Measurements from ENCODE around the gene FLOT1. TPM values are rescaled to one million over a fixed set of nuclear protein-coding genes. Genes with fewer than 3 reads are reported as not detected.

Gene FLOT1
- total and polyA plus RNA-seq, 2 of the 13 experiments (the other 11 are each of a cell fraction or from before 2014, with no cell fraction given), result 82.3 to 130 TPM

DNA sequence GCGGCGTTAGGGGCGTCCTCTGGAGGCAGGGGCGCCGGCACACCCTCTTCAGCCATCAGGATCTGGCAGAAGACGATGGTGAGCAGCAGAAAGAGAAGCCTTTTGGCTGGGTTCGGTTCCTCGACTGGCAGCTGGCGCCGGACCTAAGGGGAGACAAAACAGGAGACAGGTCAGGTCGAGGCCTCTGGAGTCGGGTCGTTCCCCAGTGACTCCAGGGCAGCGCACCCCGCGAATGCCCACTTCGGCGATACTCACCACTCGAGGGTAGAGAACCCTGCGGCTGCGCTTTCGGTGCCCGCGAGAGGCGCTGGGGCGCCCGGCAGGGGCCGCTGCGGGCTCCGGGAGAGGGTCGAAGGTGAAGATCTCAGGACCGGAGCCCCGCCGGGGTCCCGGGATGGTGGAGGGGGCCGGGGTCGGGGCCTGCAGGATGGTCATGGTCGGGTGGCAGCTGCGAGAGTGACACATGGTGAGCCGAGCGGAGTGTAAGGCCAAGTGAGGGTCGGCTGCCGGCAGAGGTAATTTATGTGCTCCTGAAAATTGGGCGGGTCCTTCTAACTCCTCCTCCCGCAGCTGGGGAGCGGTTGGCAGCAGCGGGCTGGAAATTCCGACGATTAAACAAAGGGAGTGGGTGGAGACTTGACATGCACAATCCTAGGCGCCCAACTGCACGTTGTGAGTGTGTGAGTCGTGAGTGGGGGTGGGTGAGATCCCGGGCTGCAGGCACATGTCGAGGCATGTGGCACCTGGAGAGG, 1.7 kb upstream of the FLOT1 start, which contains the start of gene IER3 (continued):
- TF ChIP-seq, protein P1, sequence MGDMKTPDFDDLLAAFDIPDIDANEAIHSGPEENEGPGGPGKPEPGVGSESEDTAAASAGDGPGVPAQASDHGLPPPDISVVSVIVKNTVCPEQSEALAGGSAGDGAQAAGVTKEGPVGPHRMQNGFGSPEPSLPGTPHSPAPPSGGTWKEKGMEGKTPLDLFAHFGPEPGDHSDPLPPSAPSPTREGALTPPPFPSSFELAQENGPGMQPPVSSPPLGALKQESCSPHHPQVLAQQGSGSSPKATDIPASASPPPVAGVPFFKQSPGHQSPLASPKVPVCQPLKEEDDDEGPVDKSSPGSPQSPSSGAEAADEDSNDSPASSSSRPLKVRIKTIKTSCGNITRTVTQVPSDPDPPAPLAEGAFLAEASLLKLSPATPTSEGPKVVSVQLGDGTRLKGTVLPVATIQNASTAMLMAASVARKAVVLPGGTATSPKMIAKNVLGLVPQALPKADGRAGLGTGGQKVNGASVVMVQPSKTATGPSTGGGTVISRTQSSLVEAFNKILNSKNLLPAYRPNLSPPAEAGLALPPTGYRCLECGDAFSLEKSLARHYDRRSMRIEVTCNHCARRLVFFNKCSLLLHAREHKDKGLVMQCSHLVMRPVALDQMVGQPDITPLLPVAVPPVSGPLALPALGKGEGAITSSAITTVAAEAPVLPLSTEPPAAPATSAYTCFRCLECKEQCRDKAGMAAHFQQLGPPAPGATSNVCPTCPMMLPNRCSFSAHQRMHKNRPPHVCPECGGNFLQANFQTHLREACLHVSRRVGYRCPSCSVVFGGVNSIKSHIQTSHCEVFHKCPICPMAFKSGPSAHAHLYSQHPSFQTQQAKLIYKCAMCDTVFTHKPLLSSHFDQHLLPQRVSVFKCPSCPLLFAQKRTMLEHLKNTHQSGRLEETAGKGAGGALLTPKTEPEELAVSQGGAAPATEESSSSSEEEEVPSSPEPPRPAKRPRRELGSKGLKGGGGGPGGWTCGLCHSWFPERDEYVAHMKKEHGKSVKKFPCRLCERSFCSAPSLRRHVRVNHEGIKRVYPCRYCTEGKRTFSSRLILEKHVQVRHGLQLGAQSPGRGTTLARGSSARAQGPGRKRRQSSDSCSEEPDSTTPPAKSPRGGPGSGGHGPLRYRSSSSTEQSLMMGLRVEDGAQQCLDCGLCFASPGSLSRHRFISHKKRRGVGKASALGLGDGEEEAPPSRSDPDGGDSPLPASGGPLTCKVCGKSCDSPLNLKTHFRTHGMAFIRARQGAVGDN (CRISPR knock-in tag; IDR thresholded peaks at IDR 0.05), result peak; percentile 94; the same call in 1 of the 2 replicates
- TF ChIP-seq ZNF670 (CRISPR knock-in tag; IDR thresholded peaks at IDR 0.05; ENCODE audit: borderline replicate concordance) (peak; percentile 73; the same call in 1 of the 2 replicates), CCAR2 (optimal IDR thresholded peaks at IDR 0.05; ENCODE audit: low read depth, low read length) (no peak), HOXA7 (CRISPR knock-in tag; IDR thresholded peaks at IDR 0.05) (no peak), SALL2 (CRISPR knock-in tag; IDR thresholded peaks at IDR 0.05) (peak; percentile 81; the same call in 1 of the 2 replicates), CBX2 (IDR thresholded peaks at IDR 0.05; ENCODE audit: low read depth, low read length) (no peak), CBX2 (CRISPR knock-in tag; IDR thresholded peaks at IDR 0.05; ENCODE audit: low read depth) (no peak), PRMT3 (CRISPR knock-in tag; IDR thresholded peaks at IDR 0.05; ENCODE audit: borderline replicate concordance, low read depth) (peak; percentile 82; the same call in 1 of the 2 replicates), TCF7L2 (IDR thresholded peaks at IDR 0.05; ENCODE audit: low read depth, low read length) (no peak)
- TF ChIP-seq, protein P2, sequence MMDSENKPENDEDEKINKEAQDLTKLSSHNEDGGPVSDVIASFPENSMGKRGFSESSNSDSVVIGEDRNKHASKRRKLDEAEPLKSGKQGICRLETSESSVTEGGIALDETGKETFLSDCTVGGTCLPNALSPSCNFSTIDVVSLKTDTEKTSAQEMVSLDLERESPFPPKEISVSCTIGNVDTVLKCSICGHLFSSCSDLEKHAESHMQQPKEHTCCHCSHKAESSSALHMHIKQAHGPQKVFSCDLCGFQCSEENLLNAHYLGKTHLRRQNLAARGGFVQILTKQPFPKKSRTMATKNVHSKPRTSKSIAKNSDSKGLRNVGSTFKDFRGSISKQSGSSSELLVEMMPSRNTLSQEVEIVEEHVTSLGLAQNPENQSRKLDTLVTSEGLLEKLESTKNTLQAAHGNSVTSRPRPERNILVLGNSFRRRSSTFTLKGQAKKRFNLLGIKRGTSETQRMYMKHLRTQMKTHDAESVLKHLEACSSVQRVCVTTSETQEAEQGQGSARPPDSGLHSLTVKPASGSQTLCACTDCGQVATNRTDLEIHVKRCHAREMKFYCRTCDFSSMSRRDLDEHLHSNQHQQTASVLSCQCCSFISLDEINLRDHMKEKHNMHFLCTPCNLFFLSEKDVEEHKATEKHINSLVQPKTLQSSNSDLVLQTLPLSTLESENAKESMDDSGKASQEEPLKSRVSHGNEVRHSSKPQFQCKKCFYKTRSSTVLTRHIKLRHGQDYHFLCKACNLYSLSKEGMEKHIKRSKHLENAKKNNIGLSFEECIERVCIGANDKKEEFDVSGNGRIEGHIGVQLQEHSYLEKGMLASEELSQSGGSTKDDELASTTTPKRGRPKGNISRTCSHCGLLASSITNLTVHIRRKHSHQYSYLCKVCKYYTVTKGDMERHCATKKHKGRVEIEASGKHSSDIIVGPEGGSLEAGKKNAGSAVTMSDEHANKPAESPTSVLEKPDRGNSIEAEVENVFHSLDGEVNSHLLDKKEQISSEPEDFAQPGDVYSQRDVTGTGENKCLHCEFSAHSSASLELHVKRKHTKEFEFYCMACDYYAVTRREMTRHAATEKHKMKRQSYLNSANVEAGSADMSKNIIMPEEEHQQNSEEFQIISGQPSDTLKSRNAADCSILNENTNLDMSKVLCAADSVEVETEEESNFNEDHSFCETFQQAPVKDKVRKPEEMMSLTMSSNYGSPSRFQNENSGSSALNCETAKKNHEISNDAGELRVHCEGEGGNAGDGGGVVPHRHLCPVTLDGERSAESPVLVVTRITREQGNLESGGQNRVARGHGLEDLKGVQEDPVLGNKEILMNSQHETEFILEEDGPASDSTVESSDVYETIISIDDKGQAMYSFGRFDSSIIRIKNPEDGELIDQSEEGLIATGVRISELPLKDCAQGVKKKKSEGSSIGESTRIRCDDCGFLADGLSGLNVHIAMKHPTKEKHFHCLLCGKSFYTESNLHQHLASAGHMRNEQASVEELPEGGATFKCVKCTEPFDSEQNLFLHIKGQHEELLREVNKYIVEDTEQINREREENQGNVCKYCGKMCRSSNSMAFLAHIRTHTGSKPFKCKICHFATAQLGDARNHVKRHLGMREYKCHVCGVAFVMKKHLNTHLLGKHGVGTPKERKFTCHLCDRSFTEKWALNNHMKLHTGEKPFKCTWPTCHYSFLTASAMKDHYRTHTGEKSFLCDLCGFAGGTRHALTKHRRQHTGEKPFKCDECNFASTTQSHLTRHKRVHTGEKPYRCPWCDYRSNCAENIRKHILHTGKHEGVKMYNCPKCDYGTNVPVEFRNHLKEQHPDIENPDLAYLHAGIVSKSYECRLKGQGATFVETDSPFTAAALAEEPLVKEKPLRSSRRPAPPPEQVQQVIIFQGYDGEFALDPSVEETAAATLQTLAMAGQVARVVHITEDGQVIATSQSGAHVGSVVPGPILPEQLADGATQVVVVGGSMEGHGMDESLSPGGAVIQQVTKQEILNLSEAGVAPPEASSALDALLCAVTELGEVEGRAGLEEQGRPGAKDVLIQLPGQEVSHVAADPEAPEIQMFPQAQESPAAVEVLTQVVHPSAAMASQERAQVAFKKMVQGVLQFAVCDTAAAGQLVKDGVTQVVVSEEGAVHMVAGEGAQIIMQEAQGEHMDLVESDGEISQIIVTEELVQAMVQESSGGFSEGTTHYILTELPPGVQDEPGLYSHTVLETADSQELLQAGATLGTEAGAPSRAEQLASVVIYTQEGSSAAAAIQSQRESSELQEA (CRISPR knock-in tag; IDR thresholded peaks at IDR 0.05; ENCODE audit: not compliant biosample characterization), result no peak
- TF ChIP-seq, protein P3, sequence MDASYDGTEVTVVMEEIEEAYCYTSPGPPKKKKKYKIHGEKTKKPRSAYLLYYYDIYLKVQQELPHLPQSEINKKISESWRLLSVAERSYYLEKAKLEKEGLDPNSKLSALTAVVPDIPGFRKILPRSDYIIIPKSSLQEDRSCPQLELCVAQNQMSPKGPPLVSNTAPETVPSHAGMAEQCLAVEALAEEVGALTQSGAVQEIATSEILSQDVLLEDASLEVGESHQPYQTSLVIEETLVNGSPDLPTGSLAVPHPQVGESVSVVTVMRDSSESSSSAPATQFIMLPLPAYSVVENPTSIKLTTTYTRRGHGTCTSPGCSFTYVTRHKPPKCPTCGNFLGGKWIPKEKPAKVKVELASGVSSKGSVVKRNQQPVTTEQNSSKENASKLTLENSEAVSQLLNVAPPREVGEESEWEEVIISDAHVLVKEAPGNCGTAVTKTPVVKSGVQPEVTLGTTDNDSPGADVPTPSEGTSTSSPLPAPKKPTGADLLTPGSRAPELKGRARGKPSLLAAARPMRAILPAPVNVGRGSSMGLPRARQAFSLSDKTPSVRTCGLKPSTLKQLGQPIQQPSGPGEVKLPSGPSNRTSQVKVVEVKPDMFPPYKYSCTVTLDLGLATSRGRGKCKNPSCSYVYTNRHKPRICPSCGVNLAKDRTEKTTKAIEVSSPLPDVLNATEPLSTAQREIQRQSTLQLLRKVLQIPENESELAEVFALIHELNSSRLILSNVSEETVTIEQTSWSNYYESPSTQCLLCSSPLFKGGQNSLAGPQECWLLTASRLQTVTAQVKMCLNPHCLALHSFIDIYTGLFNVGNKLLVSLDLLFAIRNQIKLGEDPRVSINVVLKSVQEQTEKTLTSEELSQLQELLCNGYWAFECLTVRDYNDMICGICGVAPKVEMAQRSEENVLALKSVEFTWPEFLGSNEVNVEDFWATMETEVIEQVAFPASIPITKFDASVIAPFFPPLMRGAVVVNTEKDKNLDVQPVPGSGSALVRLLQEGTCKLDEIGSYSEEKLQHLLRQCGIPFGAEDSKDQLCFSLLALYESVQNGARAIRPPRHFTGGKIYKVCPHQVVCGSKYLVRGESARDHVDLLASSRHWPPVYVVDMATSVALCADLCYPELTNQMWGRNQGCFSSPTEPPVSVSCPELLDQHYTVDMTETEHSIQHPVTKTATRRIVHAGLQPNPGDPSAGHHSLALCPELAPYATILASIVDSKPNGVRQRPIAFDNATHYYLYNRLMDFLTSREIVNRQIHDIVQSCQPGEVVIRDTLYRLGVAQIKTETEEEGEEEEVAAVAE (CRISPR knock-in tag; IDR thresholded peaks at IDR 0.05; ENCODE audit: borderline replicate concordance), result no peak; the same call in 1 of the 2 replicates
